Progenitor cell of endocrine pancreas (in vitro differentiated cells): ENCODE data around the gene SPANXN5. TPM values are rescaled to one million over a fixed set of nuclear protein-coding genes. Genes with fewer than 3 reads are reported as not detected.
"Not testable (repeated sequence)": the region's sequence is repeated elsewhere in the genome, so short reads cannot be mapped to it uniquely, and the experiment has no call there.

Source experiments
- DNase-seq: peaks from one replicate; pipeline ENCODE4 v3.0.0; 2021; ENCODE audit warnings: low spot score; ENCODE audit not compliant: unreplicated experiment
- H3K27ac Mint-ChIP-seq: 2 replicates; pipeline ENCODE4 v1.8.0; 2021; ENCODE audit warnings: mild to moderate bottlenecking, moderate library complexity, mixed read lengths
- H3K27me3 Mint-ChIP-seq: 2 replicates; pipeline ENCODE4 v1.8.0; 2021; ENCODE audit warnings: mixed read lengths
- H3K36me3 Mint-ChIP-seq: 2 replicates; pipeline ENCODE4 v1.8.0; 2022; ENCODE audit warnings: mixed read lengths; ENCODE audit not compliant: insufficient read depth
- H3K4me1 Mint-ChIP-seq: 2 replicates; pipeline ENCODE4 v1.8.0; 2021; ENCODE audit warnings: low read depth, mixed read lengths
- H3K4me3 Mint-ChIP-seq: 2 replicates; pipeline ENCODE4 v1.8.0; 2021; ENCODE audit warnings: low read depth, mild to moderate bottlenecking, moderate library complexity, mixed read lengths
- H3K9me3 Mint-ChIP-seq: 2 replicates; pipeline ENCODE4 v1.8.0; 2021; ENCODE audit warnings: low read depth, mixed read lengths
- CTCF ChIP-seq: fragments of 200-600 bp; sonication (generic); IDR thresholded peaks from one replicate; pipeline ENCODE4 v1.5.0; 2021; ENCODE audit warnings: antibody characterized with exemption, mild to moderate bottlenecking; ENCODE audit not compliant: unreplicated experiment
- long read RNA-seq: library from polyadenylated mRNA; unstranded; transcript quantifications from one replicate; pipeline ENCODE4 v2.0.0, GENCODE V29; 2020
- total RNA-seq: library from RNA; stranded (reverse); gene quantifications from 2 replicates; pipeline ENCODE4 v1.2.1, GENCODE V29; 2021

SPANXN5 gene, protein sequence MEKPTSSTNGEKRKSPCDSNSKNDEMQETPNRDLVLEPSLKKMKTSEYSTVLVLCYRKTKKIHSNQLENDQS
- not detected in 2 replicates for total RNA-seq
- long read RNA-seq, result 0 reads

GRCh38 chrX:52797327-52797726 is at the start of gene SPANXN5:
Gene SPANXN5, minus strand, starts transcription at chrX:52797427. Its CDS starts 79 bp downstream, at chrX:52797348.
- H3K27me3 Mint-ChIP-seq, H3K27ac Mint-ChIP-seq, H3K4me1 Mint-ChIP-seq, H3K4me3 Mint-ChIP-seq, DNase-seq, H3K36me3 Mint-ChIP-seq: not testable (repeated sequence)
- peaks cover 18% of the 10 kb centered on the region for H3K9me3 Mint-ChIP-seq

GRCh38 chrX:52843619-52844018 is 46.4 kb upstream of the SPANXN5 start:
- H3K9me3 Mint-ChIP-seq, result peaks cover 32% of the 10 kb centered on the region
- not testable (repeated sequence) for H3K4me3 Mint-ChIP-seq, H3K36me3 Mint-ChIP-seq, DNase-seq, H3K27me3 Mint-ChIP-seq, H3K4me1 Mint-ChIP-seq, H3K27ac Mint-ChIP-seq

GRCh38 chrX:52839137-52839536 is 41.9 kb upstream of the SPANXN5 start:
- Mint-ChIP-seq H3K4me3 (no peak overlapping the region), H3K36me3 (no peaks in the 10 kb centered on the region)

DNA sequence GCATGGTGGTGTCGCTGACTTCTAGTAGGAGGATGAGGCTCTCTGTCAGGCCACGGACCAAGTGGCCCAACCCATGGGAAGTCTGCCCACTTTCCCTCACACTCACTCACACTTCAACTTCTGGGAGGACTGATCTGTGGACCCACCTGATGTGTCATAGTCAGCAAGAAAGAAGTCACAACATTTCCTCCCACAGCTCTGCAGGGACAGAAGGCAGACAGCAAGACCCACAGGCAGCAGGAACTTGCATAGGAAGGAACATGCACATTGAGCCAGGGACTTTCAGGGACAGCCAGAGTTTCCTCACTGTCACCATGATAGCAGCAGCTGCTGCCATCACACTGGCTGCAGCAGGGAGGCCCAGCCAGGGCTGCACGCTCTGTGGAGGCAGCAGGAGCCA is 33.3 kb upstream of the SPANXN5 start:
- Mint-ChIP-seq H3K9me3 (peaks cover 17% of the 10 kb centered on the region), H3K4me3 (no peak overlapping the region), H3K27me3 (no peaks in the 10 kb centered on the region), H3K27ac (no peak overlapping the region), H3K36me3 (no peaks in the 10 kb centered on the region), H3K4me1 (no peaks in the 10 kb centered on the region)
- TF ChIP-seq CTCF, result no peak
- no peak for DNase-seq

More at GRCh38 chrX:52839137-52839536, 41.9 kb upstream of the SPANXN5 start:
- H3K27ac Mint-ChIP-seq, result no peak overlapping the region
- peaks cover 3% of the 10 kb centered on the region for H3K27me3 Mint-ChIP-seq
- H3K4me1 Mint-ChIP-seq, result no peaks in the 10 kb centered on the region
- DNase-seq, result no peak
- H3K9me3 Mint-ChIP-seq, result peaks cover 5% of the 10 kb centered on the region
- TF ChIP-seq CTCF, result no peak

- no peak for TF ChIP-seq CTCF
- Mint-ChIP-seq H3K36me3 (no peaks in the 10 kb centered on the region), H3K4me1 (no peaks in the 10 kb centered on the region), H3K27me3 (no peaks in the 10 kb centered on the region), H3K4me3 (no peak overlapping the region), H3K9me3 (peaks cover 4% of the 10 kb centered on the region), H3K27ac (no peak overlapping the region)
- DNase-seq, result no peak
Observed at GRCh38 chrX:52824608-52825007, 27.4 kb upstream of the SPANXN5 start.

- no peak for TF ChIP-seq CTCF
- no peaks in the 10 kb centered on the region for H3K9me3 Mint-ChIP-seq
- no peak overlapping the region for H3K27ac Mint-ChIP-seq
- H3K4me1 Mint-ChIP-seq, result no peaks in the 10 kb centered on the region
- H3K36me3 Mint-ChIP-seq, result no peaks in the 10 kb centered on the region
- no peaks in the 10 kb centered on the region for H3K27me3 Mint-ChIP-seq
- H3K4me3 Mint-ChIP-seq, result no peak overlapping the region
- DNase-seq, result no peak
Observed at GRCh38 chrX:52821079-52821760, 24.0 kb upstream of the SPANXN5 start.
